Epithelial cell of esophagus (primary cell): ENCODE data around the gene MPP3.

Experiments
- DNase-seq: peaks from one replicate; pipeline ENCODE4 v3.0.0; 2010; ENCODE audit warnings: low read depth
- H3K4me3 ChIP-seq: 2 replicates; pipeline ENCODE4 v1.5.1; 2011; ENCODE audit warnings: mild to moderate bottlenecking, low read length, control low read depth
- TF ChIP-seq, protein P1 (sequence below): IDR thresholded peaks from 2 replicates; pipeline ENCODE4 v1.5.1; 2011; ENCODE audit warnings: low read depth, mild to moderate bottlenecking, low read length, control low read depth, inconsistent platforms; ENCODE audit not compliant: insufficient read depth; ENCODE audit errors: missing control alignments

Gene MPP3

DNA sequence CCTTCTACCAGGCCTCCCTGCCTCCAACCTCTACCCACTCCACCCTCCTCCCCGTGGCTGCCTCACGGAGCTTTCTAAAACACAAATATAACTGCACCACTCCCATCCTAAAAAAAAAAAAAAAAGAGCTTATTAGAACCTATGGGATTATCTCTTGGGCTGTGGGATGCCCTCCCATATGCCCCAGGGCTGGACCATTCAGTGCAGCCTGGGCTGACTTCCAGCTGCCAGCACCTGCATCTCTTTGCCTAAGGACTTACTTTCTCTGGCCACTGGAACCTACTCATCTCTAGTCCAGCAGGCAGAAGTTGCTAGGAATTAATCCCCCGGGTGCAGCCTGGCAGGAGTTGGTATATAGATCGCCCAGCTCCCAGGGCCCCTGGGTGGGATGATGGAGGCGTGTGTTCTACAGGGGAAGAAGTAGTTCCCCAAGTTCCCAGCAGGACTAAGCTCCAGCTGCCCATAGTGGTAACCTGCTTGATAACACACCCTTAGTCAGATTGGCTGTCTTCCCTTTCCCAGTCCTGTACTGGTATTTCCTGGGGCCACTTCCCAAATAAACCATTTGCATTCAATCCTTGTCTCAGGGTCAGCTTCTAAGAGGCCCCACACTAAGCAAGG is 10.3 kb downstream of the MPP3 start:
- TF ChIP-seq, protein P1, sequence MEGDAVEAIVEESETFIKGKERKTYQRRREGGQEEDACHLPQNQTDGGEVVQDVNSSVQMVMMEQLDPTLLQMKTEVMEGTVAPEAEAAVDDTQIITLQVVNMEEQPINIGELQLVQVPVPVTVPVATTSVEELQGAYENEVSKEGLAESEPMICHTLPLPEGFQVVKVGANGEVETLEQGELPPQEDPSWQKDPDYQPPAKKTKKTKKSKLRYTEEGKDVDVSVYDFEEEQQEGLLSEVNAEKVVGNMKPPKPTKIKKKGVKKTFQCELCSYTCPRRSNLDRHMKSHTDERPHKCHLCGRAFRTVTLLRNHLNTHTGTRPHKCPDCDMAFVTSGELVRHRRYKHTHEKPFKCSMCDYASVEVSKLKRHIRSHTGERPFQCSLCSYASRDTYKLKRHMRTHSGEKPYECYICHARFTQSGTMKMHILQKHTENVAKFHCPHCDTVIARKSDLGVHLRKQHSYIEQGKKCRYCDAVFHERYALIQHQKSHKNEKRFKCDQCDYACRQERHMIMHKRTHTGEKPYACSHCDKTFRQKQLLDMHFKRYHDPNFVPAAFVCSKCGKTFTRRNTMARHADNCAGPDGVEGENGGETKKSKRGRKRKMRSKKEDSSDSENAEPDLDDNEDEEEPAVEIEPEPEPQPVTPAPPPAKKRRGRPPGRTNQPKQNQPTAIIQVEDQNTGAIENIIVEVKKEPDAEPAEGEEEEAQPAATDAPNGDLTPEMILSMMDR, result no peak
- no peak for DNase-seq

DNA sequence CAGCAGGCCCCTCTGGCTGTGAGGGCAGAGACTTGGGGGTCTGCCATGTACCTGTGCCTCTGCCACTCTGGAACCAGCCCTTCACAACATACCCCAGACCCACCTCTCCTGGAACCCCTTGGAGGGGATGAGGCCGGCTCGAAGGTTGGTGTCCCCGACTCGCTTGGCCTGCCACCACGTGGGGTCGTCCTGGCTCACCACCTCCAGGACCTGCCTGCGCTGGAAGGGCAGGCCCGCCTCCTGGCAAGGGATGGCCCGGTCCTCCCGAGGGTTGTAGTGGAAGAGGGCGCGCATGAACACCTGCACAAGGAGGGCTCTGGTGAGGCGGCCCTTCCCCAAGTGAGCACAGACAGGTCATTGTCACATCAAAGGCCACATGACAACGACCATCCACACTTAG is 12.2 kb downstream of the MPP3 start:
- DNase-seq, result no peak
- TF ChIP-seq, protein P1, result no peak
- H3K4me3 ChIP-seq, result no peak overlapping the region

More for the DNA sequence above, 10.3 kb downstream of the MPP3 start:
- no peak overlapping the region for H3K4me3 ChIP-seq

DNA sequence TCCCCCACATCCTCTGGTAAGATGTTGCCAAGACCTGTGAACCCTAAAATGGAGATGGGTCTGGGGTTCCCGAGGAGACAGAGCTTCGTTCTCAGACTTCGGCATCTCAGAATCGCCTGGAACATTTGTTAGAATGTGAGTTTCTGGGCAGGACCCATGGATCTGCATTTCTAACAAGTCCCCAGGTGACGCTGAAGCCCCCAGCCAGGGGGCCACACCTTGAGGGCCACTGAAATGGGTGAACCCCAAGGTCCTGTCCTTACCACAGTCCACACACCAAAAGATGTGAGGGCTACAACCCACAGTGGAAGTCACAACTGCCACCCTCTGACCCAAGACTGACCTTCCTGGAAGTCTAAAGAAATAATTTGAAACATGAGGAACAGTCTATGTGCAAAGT is 14.0 kb downstream of the MPP3 start:
- no peak for DNase-seq
- TF ChIP-seq, protein P1, result no peak
- H3K4me3 ChIP-seq, result no peak overlapping the region

DNA sequence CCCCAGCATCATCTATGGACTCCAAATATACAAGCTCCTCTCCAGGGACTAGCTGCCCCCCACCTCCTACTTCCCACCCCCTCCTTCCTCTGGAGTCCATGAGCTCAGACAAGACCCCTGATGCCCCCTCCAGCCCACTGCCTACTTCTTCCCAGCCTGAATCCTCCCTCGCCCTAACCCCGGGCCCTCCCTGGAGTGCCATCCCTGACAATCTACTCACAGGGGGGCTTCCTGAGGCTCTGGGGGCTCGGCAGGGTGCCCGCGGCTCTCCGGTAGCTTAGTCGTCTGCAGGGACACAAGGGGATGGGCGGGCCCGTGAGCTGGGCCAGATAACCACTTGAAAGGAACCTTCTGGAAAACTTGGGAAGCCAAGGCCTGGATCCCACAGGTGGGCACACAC is 15.1 kb downstream of the MPP3 start:
- DNase-seq, result no peak
- TF ChIP-seq, protein P1, result no peak
- no peak overlapping the region for H3K4me3 ChIP-seq

DNA sequence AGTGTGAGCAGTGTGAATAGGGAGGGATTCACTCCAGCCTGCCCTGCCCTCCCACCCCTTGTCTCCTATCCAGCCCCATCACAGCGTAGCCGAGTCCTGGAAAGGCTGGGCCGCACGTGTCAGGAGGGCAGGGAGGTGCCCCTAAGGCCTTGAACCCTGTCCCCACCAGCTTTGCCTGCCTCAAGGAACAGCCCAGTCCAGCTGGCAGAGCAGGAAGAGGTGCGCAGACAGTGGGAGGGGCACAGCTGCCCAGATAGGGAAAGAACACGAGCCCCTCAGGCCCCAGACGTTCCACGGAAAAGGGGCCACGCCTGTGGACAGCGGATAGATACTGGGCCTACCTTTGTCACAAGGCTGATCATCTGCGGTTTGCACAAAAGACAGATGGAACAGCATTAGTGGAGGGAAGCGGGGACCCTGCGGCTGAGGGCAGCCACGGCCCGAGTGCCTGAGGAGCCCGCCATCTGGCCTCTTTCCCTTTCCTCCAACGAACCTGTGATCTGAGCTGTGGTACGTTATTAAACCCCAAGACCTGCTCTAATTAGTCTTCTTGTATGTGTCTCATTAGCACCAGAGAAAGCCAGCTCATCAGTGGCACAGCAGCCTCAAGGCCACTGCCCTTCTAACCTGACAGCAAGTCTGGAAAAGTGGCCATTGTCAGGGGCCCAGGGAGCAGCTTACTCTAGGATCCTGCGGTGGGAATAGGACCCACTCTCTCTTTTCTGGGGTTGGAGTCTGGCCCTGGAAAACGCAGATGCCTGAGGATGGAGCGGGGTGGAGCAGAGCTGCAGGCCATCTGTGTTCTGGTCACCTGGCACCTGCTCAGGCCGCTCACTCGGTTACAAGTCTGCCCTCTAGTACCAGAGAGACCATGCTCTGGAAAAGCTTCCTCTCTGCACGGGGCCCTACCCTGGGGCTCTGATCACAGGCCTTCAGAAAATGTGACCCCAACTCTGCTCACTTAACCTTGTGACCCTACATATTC is 16.3 kb downstream of the MPP3 start:
- TF ChIP-seq, protein P1, result no peak
- no peak for DNase-seq
- H3K4me3 ChIP-seq, result no peak overlapping the region

DNA sequence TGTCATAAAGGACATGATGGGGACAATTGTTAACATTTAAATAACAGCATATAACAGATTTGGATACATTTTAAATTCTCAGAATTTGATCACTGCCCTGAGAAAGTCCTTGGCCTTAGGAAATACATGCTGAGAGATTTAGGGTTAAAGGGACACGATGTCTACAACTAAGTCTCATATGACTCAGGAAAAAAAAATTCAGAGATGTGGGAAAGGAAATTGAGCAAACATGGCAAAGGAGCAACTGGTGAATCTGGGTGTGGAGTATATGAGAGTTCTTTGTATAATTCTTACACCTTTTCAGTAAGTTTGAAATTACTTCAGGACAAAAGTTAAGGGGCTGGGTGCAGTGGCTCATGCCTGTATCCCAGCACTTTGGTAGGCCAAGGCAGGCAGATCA is 18.2 kb downstream of the MPP3 start:
- DNase-seq, result peak; percentile 64
- H3K4me3 ChIP-seq, result no peak overlapping the region
- TF ChIP-seq, protein P1, result no peak

DNA sequence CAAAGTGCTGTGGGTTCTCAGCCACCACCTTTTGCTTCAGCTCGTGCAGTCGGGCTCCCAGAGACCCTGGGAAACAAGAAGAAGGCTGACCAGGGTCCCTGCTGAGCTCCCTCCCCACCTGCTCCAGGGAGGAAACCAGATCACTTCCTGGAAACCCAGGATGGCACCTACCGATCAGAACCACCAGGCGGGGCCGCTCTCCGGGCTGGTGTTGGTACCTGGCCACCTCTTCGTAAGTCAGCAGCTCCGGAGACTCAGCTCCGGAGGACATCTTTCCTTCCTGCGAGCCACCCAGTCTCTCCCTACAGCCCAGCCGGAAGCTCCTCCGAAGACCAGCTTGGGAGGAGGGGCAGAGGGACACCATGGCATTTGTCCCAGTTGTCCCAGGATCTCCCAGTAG is 18.9 kb downstream of the MPP3 start:
- TF ChIP-seq, protein P1, result no peak
- no peak overlapping the region for H3K4me3 ChIP-seq
- DNase-seq, result no peak
